Measurements from ENCODE around the gene PKP4.

The PKP4 gene

DNA sequence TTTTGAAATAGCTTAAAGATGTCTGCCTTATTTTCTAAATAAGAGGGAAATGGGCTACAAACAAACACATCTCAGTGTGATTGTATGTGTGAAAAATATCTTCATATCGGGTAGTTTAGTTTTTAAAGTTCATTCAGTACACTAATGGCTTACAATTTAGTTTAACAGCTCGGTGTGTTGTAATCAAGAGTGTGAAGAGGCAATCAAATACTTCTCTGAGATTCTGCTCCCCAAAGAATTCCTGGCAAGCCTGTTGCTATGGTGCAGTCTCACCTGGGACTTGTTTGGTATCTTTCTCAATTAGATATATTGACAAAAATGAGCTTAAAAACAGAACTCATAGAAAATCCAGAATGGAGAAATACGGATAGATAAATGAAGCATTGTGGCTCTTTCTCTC is 99.4 kb downstream of the PKP4 start:
- Histone ChIP-seq H3K9ac (ENCODE audit: low read length) (no peak overlapping the region), H3K36me3 (ENCODE audit: insufficient read depth, low read length) (no peaks in the 10 kb centered on the region), H3K27ac (ENCODE audit: low read depth, low read length) (no peak overlapping the region), H3K27me3 (ENCODE audit: control insufficient read depth in 1 of 2, insufficient read depth in 2 of 2, low read length in 2 of 2) (no peaks in the 10 kb centered on the region), H3K4me3 (ENCODE audit: low read depth in 1 of 2, low read length in 2 of 2) (no peak overlapping the region), H3K9me3 (ENCODE audit: low read length) (no peaks in the 10 kb centered on the region), H3K4me1 (ENCODE audit: insufficient read depth, low read length) (no peaks in the 10 kb centered on the region)

- Histone ChIP-seq H3K9me3 (ENCODE audit: low read length) (no peaks in the 10 kb centered on the region), H3K4me1 (ENCODE audit: insufficient read depth, low read length) (no peaks in the 10 kb centered on the region), H3K27ac (ENCODE audit: low read depth, low read length) (no peak overlapping the region), H3K9ac (ENCODE audit: low read length) (no peak overlapping the region), H3K27me3 (ENCODE audit: control insufficient read depth in 1 of 2, insufficient read depth in 2 of 2, low read length in 2 of 2) (no peaks in the 10 kb centered on the region), H3K4me3 (ENCODE audit: low read depth in 1 of 2, low read length in 2 of 2) (no peak overlapping the region), H3K36me3 (ENCODE audit: insufficient read depth, low read length) (no peaks in the 10 kb centered on the region)
These were observed 101.0 kb downstream of the PKP4 start for GRCh38 chr2:158557752-158558151.

GRCh38 chr2:158559252-158559651 is 102.5 kb downstream of the PKP4 start:
- Histone ChIP-seq H3K9me3 (ENCODE audit: low read length) (no peaks in the 10 kb centered on the region), H3K27me3 (ENCODE audit: control insufficient read depth in 1 of 2, insufficient read depth in 2 of 2, low read length in 2 of 2) (no peaks in the 10 kb centered on the region), H3K4me1 (ENCODE audit: insufficient read depth, low read length) (no peaks in the 10 kb centered on the region), H3K4me3 (ENCODE audit: low read depth in 1 of 2, low read length in 2 of 2) (no peak overlapping the region), H3K27ac (ENCODE audit: low read depth, low read length) (no peak overlapping the region), H3K9ac (ENCODE audit: low read length) (no peak overlapping the region), H3K36me3 (ENCODE audit: insufficient read depth, low read length) (no peaks in the 10 kb centered on the region)

GRCh38 chr2:158560259-158560658 is 103.5 kb downstream of the PKP4 start:
- Histone ChIP-seq H3K27me3 (ENCODE audit: control insufficient read depth in 1 of 2, insufficient read depth in 2 of 2, low read length in 2 of 2) (no peaks in the 10 kb centered on the region), H3K36me3 (ENCODE audit: insufficient read depth, low read length) (no peaks in the 10 kb centered on the region), H3K4me1 (ENCODE audit: insufficient read depth, low read length) (no peaks in the 10 kb centered on the region), H3K4me3 (ENCODE audit: low read depth in 1 of 2, low read length in 2 of 2) (no peak overlapping the region), H3K9ac (ENCODE audit: low read length) (no peak overlapping the region), H3K9me3 (ENCODE audit: low read length) (no peaks in the 10 kb centered on the region), H3K27ac (ENCODE audit: low read depth, low read length) (no peak overlapping the region)

DNA sequence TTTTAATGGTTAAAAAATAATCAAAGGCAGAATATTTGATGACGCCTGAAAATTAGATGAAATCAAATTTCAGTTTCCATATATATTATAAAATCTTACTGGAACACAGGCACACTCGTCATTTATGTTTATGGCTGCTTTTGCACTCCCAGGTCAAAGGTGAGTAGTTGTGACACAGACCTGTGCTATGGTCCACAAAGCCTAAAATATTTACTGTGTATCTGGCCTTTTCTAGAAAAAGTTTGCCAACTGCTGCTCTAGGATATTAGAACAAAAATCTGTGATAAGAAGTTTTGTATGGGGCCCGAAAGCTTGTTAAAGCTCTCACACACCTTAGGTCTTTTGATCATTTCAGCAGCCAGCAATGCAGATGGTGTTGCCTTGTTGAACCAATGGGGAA is 104.3 kb downstream of the PKP4 start:
- H3K27ac ChIP-seq (ENCODE audit: low read depth, low read length) = no peak overlapping the region
- H3K9me3 ChIP-seq (ENCODE audit: low read length) = no peaks in the 10 kb centered on the region
- no peaks in the 10 kb centered on the region for H3K4me1 ChIP-seq (ENCODE audit: insufficient read depth, low read length)
- H3K4me3 ChIP-seq (ENCODE audit: low read depth in 1 of 2, low read length in 2 of 2) = no peak overlapping the region
- H3K9ac ChIP-seq (ENCODE audit: low read length) = no peak overlapping the region
- no peaks in the 10 kb centered on the region for H3K36me3 ChIP-seq (ENCODE audit: insufficient read depth, low read length)
- no peaks in the 10 kb centered on the region for H3K27me3 ChIP-seq (ENCODE audit: control insufficient read depth in 1 of 2, insufficient read depth in 2 of 2, low read length in 2 of 2)

DNA sequence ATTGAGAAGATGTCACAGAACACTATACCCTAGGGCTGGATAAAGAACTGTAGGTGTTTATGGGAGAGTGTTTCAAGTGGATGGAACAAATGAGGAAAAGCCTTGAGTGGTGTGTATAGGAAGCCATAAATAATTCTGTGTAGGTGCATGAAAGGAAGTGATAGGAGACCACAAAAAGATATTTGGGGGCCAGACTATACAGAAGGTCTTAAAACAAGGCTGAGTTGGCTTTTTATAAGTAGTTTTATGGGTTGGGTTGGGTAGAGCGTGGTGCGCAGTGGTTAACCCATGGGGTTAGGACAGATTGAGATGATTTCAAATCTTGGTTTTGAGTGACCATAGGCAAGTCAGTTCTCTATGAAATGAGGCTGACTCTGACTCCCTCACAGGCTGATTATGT is 110.5 kb downstream of the PKP4 start:
- Histone ChIP-seq H3K27ac (ENCODE audit: low read depth, low read length) (no peak overlapping the region), H3K27me3 (ENCODE audit: control insufficient read depth in 1 of 2, insufficient read depth in 2 of 2, low read length in 2 of 2) (no peaks in the 10 kb centered on the region), H3K9me3 (ENCODE audit: low read length) (no peaks in the 10 kb centered on the region), H3K36me3 (ENCODE audit: insufficient read depth, low read length) (no peaks in the 10 kb centered on the region), H3K4me3 (ENCODE audit: low read depth in 1 of 2, low read length in 2 of 2) (no peak overlapping the region), H3K4me1 (ENCODE audit: insufficient read depth, low read length) (no peaks in the 10 kb centered on the region), H3K9ac (ENCODE audit: low read length) (no peak overlapping the region)

DNA sequence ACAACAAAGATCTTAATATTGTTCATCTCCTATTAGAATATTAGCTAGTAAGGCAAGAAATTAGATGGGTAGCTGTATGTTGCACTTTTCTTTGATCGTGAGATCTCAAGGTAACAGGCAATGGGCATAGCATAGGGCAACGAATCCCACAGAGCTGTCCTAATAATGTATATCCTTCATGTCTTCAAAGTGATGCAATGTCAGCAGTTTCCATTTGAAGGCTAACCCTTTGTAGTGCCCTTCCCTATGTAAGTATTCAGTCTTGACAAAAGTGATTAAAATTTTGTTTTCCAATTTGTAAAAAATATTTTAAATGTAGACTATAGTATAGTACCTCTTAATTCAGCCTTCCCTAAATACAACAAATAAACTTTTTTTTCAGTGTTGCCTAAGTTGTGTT is 112.5 kb downstream of the PKP4 start:
- Histone ChIP-seq H3K4me3 (ENCODE audit: low read depth in 1 of 2, low read length in 2 of 2) (no peak overlapping the region), H3K9ac (ENCODE audit: low read length) (no peak overlapping the region), H3K27me3 (ENCODE audit: control insufficient read depth in 1 of 2, insufficient read depth in 2 of 2, low read length in 2 of 2) (no peaks in the 10 kb centered on the region), H3K4me1 (ENCODE audit: insufficient read depth, low read length) (no peaks in the 10 kb centered on the region), H3K36me3 (ENCODE audit: insufficient read depth, low read length) (no peaks in the 10 kb centered on the region), H3K27ac (ENCODE audit: low read depth, low read length) (no peak overlapping the region), H3K9me3 (ENCODE audit: low read length) (no peaks in the 10 kb centered on the region)

GRCh38 chr2:158570869-158571268 is 114.1 kb downstream of the PKP4 start:
- H3K4me1 ChIP-seq (ENCODE audit: insufficient read depth, low read length) = no peaks in the 10 kb centered on the region
- no peaks in the 10 kb centered on the region for H3K9me3 ChIP-seq (ENCODE audit: low read length)
- no peak overlapping the region for H3K4me3 ChIP-seq (ENCODE audit: low read depth in 1 of 2, low read length in 2 of 2)
- no peak overlapping the region for H3K27ac ChIP-seq (ENCODE audit: low read depth, low read length)
- no peak overlapping the region for H3K9ac ChIP-seq (ENCODE audit: low read length)
- H3K36me3 ChIP-seq (ENCODE audit: insufficient read depth, low read length) = no peaks in the 10 kb centered on the region
- no peaks in the 10 kb centered on the region for H3K27me3 ChIP-seq (ENCODE audit: control insufficient read depth in 1 of 2, insufficient read depth in 2 of 2, low read length in 2 of 2)

- H3K4me3 ChIP-seq (ENCODE audit: low read depth in 1 of 2, low read length in 2 of 2) = no peak overlapping the region
- no peaks in the 10 kb centered on the region for H3K27me3 ChIP-seq (ENCODE audit: control insufficient read depth in 1 of 2, insufficient read depth in 2 of 2, low read length in 2 of 2)
- H3K4me1 ChIP-seq (ENCODE audit: insufficient read depth, low read length) = no peaks in the 10 kb centered on the region
- H3K9ac ChIP-seq (ENCODE audit: low read length) = no peak overlapping the region
- H3K36me3 ChIP-seq (ENCODE audit: insufficient read depth, low read length) = no peaks in the 10 kb centered on the region
- no peaks in the 10 kb centered on the region for H3K9me3 ChIP-seq (ENCODE audit: low read length)
- H3K27ac ChIP-seq (ENCODE audit: low read depth, low read length) = no peak overlapping the region
These were observed 117.0 kb downstream of the PKP4 start for GRCh38 chr2:158573739-158574138.

DNA sequence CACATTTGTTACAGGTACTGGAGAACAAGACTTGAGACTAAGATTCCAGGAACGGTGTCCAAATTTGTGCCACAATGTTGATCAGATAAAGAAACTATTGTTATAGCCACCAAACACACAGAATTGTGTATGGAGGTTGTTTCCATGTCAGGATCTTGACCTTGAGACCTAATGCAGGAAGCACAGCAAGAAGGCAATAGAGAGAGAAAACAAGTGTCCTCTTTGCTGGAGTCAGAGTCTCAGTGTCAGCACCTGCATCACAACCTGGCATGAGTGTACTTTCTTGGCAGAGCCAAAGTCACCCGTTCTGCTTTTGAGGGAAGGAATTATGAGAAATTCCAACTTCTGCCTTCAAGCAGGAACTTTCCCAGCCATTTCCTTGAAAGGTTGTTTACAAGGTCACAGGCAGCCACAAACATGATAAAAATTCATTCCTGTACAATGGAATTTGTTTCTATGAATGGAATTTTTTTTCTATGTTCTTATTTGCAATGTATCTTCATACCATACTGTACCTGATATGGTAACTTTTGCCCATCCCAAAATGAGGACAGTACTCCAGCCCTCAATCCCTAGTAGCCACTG is 118.4 kb downstream of the PKP4 start:
- no peaks in the 10 kb centered on the region for H3K27me3 ChIP-seq (ENCODE audit: control insufficient read depth in 1 of 2, insufficient read depth in 2 of 2, low read length in 2 of 2)
- H3K4me1 ChIP-seq (ENCODE audit: insufficient read depth, low read length) = no peaks in the 10 kb centered on the region
- no peak overlapping the region for H3K4me3 ChIP-seq (ENCODE audit: low read depth in 1 of 2, low read length in 2 of 2)
- no peak overlapping the region for H3K9ac ChIP-seq (ENCODE audit: low read length)
- no peaks in the 10 kb centered on the region for H3K36me3 ChIP-seq (ENCODE audit: insufficient read depth, low read length)
- no peaks in the 10 kb centered on the region for H3K9me3 ChIP-seq (ENCODE audit: low read length)
- no peak overlapping the region for H3K27ac ChIP-seq (ENCODE audit: low read depth, low read length)

DNA sequence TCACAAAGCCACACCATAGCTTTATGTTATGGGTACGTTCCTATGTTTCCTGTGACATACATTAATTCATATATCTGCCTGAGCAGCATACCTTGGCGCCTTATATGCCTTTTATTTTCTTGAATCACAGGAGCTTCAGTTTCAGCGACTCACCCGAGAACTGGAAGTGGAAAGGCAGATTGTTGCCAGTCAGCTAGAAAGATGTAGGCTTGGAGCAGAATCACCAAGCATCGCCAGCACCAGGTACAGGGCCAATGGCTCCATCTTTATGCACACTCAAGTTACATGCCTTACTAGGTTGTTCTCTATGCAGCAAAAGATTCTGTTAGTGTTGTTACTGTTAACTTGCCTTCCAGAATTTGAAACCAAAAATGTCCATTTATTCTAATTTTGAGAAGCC is 120.4 kb downstream of the PKP4 start:
- Histone ChIP-seq H3K27me3 (ENCODE audit: control insufficient read depth in 1 of 2, insufficient read depth in 2 of 2, low read length in 2 of 2) (no peaks in the 10 kb centered on the region), H3K27ac (ENCODE audit: low read depth, low read length) (no peak overlapping the region), H3K9ac (ENCODE audit: low read length) (no peak overlapping the region), H3K4me3 (ENCODE audit: low read depth in 1 of 2, low read length in 2 of 2) (no peak overlapping the region), H3K9me3 (ENCODE audit: low read length) (no peaks in the 10 kb centered on the region), H3K4me1 (ENCODE audit: insufficient read depth, low read length) (no peaks in the 10 kb centered on the region), H3K36me3 (ENCODE audit: insufficient read depth, low read length) (no peaks in the 10 kb centered on the region)

DNA sequence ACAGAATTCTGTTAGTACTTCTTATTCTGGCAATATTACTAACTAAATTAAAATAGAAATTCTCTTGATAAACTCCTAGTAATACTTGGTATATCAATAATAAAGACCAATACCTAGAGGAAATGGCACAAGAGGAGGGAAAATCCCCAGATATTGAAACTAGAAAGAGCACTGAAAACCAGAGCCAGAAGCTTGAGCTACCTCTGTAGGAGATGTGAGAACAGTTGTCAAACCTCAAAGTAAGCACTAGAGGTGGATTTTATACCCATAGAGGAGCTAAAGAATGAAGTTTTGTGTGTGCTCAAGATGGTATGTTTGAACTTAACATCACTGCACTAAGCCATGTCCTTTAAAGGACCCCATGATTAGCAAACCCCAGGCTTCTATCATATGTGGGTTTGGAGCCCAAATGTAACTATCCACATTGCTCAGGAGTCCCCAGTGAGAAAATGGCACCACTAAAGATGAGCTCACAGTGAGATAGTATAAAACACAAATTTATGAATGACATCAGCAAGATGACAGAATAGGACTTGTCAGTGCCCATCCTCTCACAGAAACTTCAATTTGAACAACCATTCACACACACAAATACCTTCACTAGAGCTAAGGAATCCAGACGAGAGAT is 122.1 kb downstream of the PKP4 start:
- Histone ChIP-seq H3K4me1 (ENCODE audit: insufficient read depth, low read length) (no peaks in the 10 kb centered on the region), H3K4me3 (ENCODE audit: low read depth in 1 of 2, low read length in 2 of 2) (no peak overlapping the region), H3K27me3 (ENCODE audit: control insufficient read depth in 1 of 2, insufficient read depth in 2 of 2, low read length in 2 of 2) (no peaks in the 10 kb centered on the region), H3K27ac (ENCODE audit: low read depth, low read length) (no peak overlapping the region), H3K36me3 (ENCODE audit: insufficient read depth, low read length) (no peaks in the 10 kb centered on the region), H3K9ac (ENCODE audit: low read length) (no peak overlapping the region), H3K9me3 (ENCODE audit: low read length) (no peaks in the 10 kb centered on the region)
